Measurements from ENCODE around the gene SQSTM1. TPM values are rescaled to one million over a fixed set of nuclear protein-coding genes. Genes with fewer than 3 reads are reported as not detected.

Gene SQSTM1
- total RNA-seq, 2 experiments from 2014 or later, result 70.6 to 87.6 TPM

DNA sequence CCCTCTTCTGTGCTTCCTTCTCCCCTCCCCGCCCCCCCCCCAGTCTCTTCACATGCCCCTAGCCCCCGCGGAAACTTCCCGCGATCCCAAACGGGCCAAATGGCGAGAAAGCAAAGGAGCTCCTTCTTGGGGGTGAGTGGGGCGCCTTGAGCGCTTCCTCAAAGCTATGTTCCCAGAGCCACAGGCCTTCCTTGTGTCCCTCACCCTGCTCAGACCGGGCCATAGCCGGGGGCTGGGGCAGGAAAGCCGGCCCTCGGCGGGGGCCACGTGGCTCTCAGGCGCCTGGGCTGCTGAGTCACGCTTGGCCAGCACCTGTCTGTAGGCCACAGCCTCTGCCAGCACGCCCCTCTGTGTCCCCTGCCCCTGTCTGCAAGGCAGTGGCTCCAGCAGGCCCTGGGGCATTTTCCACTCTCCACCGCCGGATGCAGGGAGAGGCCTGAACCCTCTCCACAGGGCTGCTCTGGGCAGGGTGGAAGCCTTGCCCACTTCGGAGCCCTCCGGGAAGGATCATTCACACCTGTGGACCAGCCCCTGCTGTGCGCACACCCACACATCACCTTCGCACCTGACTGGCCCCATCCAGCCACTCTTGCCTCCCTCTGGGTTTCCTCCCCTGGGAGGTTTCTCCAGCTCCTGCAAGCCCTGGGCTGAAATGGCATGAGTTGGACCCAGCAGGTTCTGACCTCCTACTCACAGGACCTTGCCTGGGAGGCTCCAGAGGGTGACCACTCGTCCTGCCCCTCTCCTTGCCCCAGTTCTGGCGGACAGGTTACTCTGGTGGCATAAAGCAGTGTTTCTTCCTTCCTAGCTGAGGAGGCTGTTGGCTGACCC lies 1.2 kb upstream of the SQSTM1 start:
- H3K27ac Mint-ChIP-seq, result peak overlapping the region; percentile 76
- intact Hi-C loops (cut with DNase I, micrococcal nuclease), result loop anchor here (1.0 to 5.0 kb wide), 9 partner anchors 8 to 675 kb away; partner anchors contain the start of genes CANX (in 1 of the 2), CNOT6 (in 1 of the 2), HNRNPH1 (in 1 of the 2) and MAML1 (in 1 of the 2)
- POLR2A ChIA-PET, result interaction anchor here (0.9 to 1.2 kb wide), 3 partner anchors 11 to 86 kb away, joined by 3 to 4 read pairs (median 4); no protein-coding TSS in a partner anchor
- CTCF ChIA-PET, result interaction anchor here (1.0 to 2.2 kb wide), 4 partner anchors 8 to 19 kb away, joined by 3 to 10 read pairs (median 5); no protein-coding TSS in a partner anchor
- H3K36me3 Mint-ChIP-seq (ENCODE audit: low read depth), result peaks cover 25% of the 10 kb centered on the region
- ATAC-seq, result peak; percentile 11
- H3K27me3 Mint-ChIP-seq, result peaks cover 2% of the 10 kb centered on the region
- peak overlapping the region; percentile 67 for H3K4me3 Mint-ChIP-seq
- DNase-seq, result peak; percentile 65
- H3K9me3 Mint-ChIP-seq (ENCODE audit: low read depth), result no peaks in the 10 kb centered on the region
- peaks cover 37% of the 10 kb centered on the region for H3K4me1 Mint-ChIP-seq

DNA sequence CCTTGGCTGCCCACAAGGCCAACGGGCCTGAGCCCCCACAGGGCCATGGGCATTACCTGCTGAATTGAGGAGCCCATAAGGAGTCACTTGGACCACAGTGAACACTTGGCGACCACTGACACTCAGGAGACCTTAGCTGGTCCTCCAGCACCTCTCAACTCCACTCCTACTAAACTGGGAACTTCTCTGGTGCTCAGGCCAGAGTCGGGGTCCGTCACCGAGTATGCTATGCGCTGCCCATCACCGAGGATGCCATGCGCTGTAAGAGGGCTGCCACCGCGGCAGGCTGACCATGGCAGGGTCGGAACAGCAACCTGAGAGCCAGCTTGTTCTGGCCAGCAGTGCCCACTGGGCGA lies 600 bp upstream of the SQSTM1 start:
- CTCF ChIA-PET, result interaction anchor here (1.0 to 2.2 kb wide), 3 partner anchors 9 to 19 kb away, joined by 4 to 10 read pairs (median 6); no protein-coding TSS in a partner anchor
- Mint-ChIP-seq H3K4me3 (peak overlapping the region; percentile 67), H3K4me1 (peaks cover 37% of the 10 kb centered on the region), H3K27me3 (peaks cover 2% of the 10 kb centered on the region), H3K36me3 (ENCODE audit: low read depth) (peaks cover 26% of the 10 kb centered on the region), H3K27ac (peak overlapping the region; percentile 76), H3K9me3 (ENCODE audit: low read depth) (no peaks in the 10 kb centered on the region)
- ATAC-seq (no peak), DNase-seq (no peak)
- intact Hi-C loops (cut with DNase I, micrococcal nuclease), result loop anchor here (1.0 to 5.0 kb wide), 8 partner anchors 9 to 675 kb away; partner anchors contain the start of genes CNOT6 (in 1 of the 2), HNRNPH1 (in 1 of the 2), MAML1 (in 1 of the 2) and MGAT4B (in 1 of the 2)
- POLR2A ChIA-PET, result interaction anchor here (0.7 to 1.2 kb wide), 4 partner anchors 10 to 87 kb away, joined by 3 to 4 read pairs (median 4); no protein-coding TSS in a partner anchor

DNA sequence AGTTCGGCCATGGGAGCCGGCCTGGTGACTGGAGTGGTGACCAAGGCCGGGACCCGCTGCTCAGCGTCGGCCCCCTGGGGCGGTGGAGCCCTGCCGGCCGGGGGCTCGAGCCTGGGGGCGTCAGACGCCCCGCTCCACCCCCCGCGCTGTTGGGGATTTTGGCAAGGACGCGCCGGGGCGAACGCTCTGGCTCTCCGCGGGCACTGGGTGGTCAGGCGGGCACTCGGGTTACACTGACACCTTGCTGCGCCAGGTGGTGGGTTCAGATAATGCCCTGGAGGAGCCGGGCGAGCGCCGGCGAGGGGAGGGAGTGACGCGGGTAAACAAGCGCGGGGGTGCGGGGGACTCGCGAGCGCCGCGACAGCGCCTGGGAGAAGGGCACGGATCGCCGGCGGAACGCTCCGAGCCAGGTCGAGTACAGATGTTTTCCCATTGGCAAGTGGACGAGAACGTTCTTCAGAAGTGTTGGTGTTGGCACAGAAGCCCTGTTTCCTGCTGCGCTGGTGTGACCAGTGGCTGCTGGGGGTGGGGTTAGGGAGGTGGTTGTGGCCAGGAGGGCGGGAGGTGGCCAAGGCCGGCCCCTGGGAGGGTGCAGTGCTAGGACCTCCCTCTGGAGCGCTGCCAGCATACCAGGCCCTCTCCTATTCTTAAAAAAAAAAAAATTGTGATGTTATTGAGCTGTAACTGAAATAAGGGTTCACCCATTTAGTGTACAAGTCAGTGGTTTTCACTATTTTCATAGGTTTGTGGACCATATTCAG lies 773 bp downstream of the SQSTM1 start:
- H3K36me3 Mint-ChIP-seq (ENCODE audit: low read depth), result peaks cover 28% of the 10 kb centered on the region
- intact Hi-C loops (cut with DNase I, micrococcal nuclease), result loop anchor here (1.0 to 5.0 kb wide), 6 partner anchors 10 to 673 kb away; partner anchors contain the start of genes HNRNPH1 (in 2 of the 2), MRNIP (in 2 of the 2) and CNOT6 (in 1 of the 2)
- no peaks in the 10 kb centered on the region for H3K9me3 Mint-ChIP-seq (ENCODE audit: low read depth)
- DNase-seq (peak; percentile 92), ATAC-seq (peak; percentile 71)
- H3K27me3 Mint-ChIP-seq, result peaks cover 2% of the 10 kb centered on the region
- peak overlapping the region; percentile 90 for H3K27ac Mint-ChIP-seq
- H3K4me3 Mint-ChIP-seq, result peak overlapping the region; percentile 92
- peaks cover 37% of the 10 kb centered on the region for H3K4me1 Mint-ChIP-seq
- CTCF ChIA-PET, result interaction anchor here (0.8 to 1.8 kb wide), 3 partner anchors 10 to 58 kb away, joined by 3 to 7 read pairs (median 4); no protein-coding TSS in a partner anchor
- POLR2A ChIA-PET, result interaction anchor here (0.5 to 0.7 kb wide), 2 partner anchors 56 to 126 kb away, joined by 3 to 4 read pairs; no protein-coding TSS in a partner anchor

DNA sequence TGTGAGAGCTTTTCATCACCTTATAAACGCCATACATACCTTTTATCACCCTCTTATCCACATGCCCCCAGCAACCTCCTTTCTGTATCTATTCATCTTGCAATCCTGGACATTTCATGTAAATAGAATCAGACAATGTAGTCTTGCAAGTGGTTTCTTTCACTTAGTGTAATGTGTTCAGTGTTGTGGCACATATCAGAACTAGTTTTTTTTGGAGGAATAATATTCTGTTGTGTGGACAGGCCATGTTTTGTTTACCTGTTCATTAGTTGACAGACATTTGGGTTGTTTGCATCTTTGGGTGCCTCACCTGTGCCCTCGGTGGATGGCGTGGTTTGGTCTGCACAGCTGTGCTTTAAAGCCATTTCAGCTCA lies 1.3 kb downstream of the SQSTM1 start:
- ChIA-PET POLR2A (interaction anchor here (0.5 to 0.7 kb wide), 2 partner anchors 56 to 127 kb away, joined by 3 to 4 read pairs; no protein-coding TSS in a partner anchor), CTCF (interaction anchor here (0.8 to 1.8 kb wide), 3 partner anchors 11 to 59 kb away, joined by 3 to 7 read pairs (median 4); no protein-coding TSS in a partner anchor)
- Mint-ChIP-seq H3K4me3 (peak overlapping the region; percentile 92), H3K36me3 (ENCODE audit: low read depth) (peaks cover 33% of the 10 kb centered on the region), H3K4me1 (peaks cover 41% of the 10 kb centered on the region), H3K27me3 (peaks cover 2% of the 10 kb centered on the region), H3K9me3 (ENCODE audit: low read depth) (no peaks in the 10 kb centered on the region), H3K27ac (peak overlapping the region; percentile 31)
- DNase-seq (no peak), ATAC-seq (no peak)
- intact Hi-C loops (cut with DNase I, micrococcal nuclease), result loop anchor here in 1 of 2 experiments (5.0 kb wide), 1 partner anchor 200 kb away; the partner anchor contains the start of gene HNRNPH1

DNA sequence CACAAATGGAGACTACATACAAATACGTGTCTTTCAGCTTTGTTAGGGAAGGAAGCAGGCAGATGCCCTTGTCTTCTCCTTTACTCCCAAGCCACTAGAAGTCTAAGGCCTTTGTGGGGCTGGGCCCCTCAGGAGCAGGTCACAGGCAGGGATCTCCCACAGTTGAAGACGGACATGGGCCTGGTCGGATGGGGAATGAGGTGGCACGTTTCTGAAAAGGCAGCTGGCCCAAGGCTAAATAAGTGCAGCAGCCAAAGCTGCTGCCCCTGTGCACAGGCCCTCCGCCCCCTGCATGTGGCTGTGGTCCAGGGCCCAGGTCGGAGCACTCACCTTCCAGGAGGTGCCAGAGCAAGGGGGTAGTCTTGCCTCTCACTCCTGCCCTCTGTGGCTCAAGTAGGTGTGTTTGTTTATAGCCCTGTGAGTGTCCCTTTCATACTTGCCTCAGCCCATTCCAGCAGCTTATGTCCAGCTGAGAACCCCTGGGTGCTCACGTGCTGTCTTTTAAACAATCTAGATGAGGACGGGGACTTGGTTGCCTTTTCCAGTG lies 1.8 kb downstream of the SQSTM1 start:
- POLR2A ChIA-PET, result interaction anchor here (0.5 to 0.7 kb wide), 2 partner anchors 57 to 127 kb away, joined by 3 to 4 read pairs; no protein-coding TSS in a partner anchor
- Mint-ChIP-seq H3K4me3 (peak overlapping the region; percentile 92), H3K27me3 (peaks cover 2% of the 10 kb centered on the region), H3K9me3 (ENCODE audit: low read depth) (no peaks in the 10 kb centered on the region), H3K4me1 (peaks cover 45% of the 10 kb centered on the region), H3K36me3 (ENCODE audit: low read depth) (peaks cover 34% of the 10 kb centered on the region), H3K27ac (peak overlapping the region; percentile 31)
- CTCF ChIA-PET, result interaction anchor here (0.6 to 1.8 kb wide), 4 partner anchors 11 to 329 kb away, joined by 3 to 7 read pairs (median 4); no protein-coding TSS in a partner anchor
- no peak for DNase-seq
- no peak for ATAC-seq
- intact Hi-C loops (cut with DNase I, micrococcal nuclease), result loop anchor here in 1 of 2 experiments (5.0 kb wide), 1 partner anchor 200 kb away; the partner anchor contains the start of gene HNRNPH1

DNA sequence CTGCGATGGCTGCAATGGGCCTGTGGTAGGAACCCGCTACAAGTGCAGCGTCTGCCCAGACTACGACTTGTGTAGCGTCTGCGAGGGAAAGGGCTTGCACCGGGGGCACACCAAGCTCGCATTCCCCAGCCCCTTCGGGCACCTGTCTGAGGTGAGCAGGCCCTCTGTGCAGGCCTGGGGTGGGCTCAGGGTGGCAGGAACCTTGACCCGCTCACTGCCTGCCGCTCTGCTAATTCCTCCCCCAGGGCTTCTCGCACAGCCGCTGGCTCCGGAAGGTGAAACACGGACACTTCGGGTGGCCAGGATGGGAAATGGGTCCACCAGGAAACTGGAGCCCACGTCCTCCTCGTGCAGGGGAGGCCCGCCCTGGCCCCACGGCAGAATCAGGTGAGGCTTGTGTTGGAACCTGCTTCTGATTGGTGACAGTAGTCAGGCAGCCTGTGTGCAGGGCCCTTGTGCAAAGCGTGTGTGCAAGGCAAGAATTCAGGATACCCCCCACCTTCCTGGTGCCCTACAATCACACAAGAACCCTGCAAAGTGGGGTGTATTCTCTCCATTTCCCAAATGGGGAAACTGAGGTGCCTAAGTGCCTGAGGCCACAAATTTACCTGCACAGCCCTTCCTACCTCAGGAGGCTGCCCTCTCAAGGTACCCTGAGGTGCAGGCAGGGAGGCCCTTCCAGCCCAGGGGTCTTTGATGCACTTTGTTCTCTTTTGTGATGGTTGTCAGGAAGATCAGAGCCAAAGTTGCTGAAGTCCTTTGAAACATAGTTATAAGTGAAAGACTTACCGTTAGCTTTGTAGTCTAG lies 3.4 kb downstream of the SQSTM1 start:
- peaks cover 46% of the 10 kb centered on the region for H3K36me3 Mint-ChIP-seq (ENCODE audit: low read depth)
- no peak overlapping the region for H3K27ac Mint-ChIP-seq
- ATAC-seq, result no peak
- ChIA-PET CTCF (interaction anchor here (1.3 kb wide), 1 partner anchor 22 kb away, joined by 3 read pairs; no protein-coding TSS in a partner anchor), POLR2A (no interaction called here)
- peaks cover 43% of the 10 kb centered on the region for H3K4me1 Mint-ChIP-seq
- H3K9me3 Mint-ChIP-seq (ENCODE audit: low read depth), result no peaks in the 10 kb centered on the region
- H3K27me3 Mint-ChIP-seq, result no peaks in the 10 kb centered on the region
- no peak overlapping the region for H3K4me3 Mint-ChIP-seq
- DNase-seq, result no peak
- intact Hi-C loops (cut with DNase I, micrococcal nuclease), result loop anchor here in 1 of 2 experiments (5.0 kb wide), 1 partner anchor 202 kb away; the partner anchor contains the start of gene HNRNPH1

DNA sequence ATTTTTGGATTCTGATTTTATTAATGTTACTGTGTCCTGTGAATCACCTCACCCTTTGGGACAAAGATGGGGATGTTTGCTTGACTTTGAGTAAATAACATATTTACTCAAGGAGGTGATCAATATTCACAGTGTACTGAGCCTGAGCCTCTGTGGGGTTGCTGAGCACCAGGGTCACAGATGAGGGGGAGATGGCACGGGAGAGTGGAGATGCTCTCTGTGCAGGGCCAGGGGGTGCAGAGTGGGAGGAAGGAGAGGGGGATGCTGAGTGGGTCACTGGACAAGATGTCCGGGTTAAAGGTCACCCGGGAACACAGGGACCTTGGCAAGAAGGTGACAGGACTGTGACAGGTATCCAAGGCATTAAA lies 4.0 kb downstream of the SQSTM1 start:
- POLR2A ChIA-PET, result no interaction called here
- intact Hi-C loops (cut with DNase I, micrococcal nuclease), result loop anchor here in 1 of 2 experiments (5.0 kb wide), 1 partner anchor 202 kb away; the partner anchor contains the start of gene HNRNPH1
- H3K4me3 Mint-ChIP-seq, result no peak overlapping the region
- H3K36me3 Mint-ChIP-seq (ENCODE audit: low read depth), result peaks cover 52% of the 10 kb centered on the region
- no peaks in the 10 kb centered on the region for H3K9me3 Mint-ChIP-seq (ENCODE audit: low read depth)
- DNase-seq, result no peak
- peaks cover 39% of the 10 kb centered on the region for H3K4me1 Mint-ChIP-seq
- no peaks in the 10 kb centered on the region for H3K27me3 Mint-ChIP-seq
- CTCF ChIA-PET, result interaction anchor here (1.3 kb wide), 1 partner anchor 23 kb away, joined by 3 read pairs; no protein-coding TSS in a partner anchor
- no peak overlapping the region for H3K27ac Mint-ChIP-seq
- ATAC-seq, result no peak

DNA sequence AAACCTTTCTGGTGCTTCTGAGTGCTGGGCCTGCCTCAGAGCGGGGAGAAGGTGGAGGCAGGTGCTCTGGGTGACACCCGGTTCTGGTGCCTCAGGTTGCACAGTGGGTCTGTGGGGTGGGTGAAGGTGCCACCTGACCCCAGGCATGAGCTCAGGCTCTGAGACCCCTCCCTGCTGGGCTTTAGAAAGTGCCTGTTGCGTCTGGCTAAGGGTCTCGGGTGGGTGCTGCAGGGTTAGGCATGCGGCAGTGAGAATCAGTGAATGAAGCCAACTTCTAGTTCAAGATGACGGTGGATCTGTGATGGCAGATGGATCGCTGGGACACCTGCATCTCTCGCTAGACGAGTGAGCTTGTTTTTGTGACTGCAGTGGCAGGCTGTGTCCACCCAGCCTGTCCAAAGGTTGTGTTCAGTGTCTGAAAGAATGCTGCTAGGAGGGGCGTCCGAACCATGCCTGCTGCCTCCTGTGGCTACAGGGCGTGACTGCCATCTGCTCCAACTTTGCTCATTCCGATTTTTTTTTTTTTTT lies 5.0 kb downstream of the SQSTM1 start:
- POLR2A ChIA-PET, result interaction anchor here (0.5 to 0.6 kb wide), 2 partner anchors 52 to 202 kb away, joined by 3 to 9 read pairs; partner anchors contain the start of gene HNRNPH1
- Mint-ChIP-seq H3K9me3 (ENCODE audit: low read depth) (no peaks in the 10 kb centered on the region), H3K36me3 (ENCODE audit: low read depth) (peaks cover 59% of the 10 kb centered on the region), H3K4me3 (no peak overlapping the region), H3K27me3 (no peaks in the 10 kb centered on the region), H3K4me1 (peaks cover 34% of the 10 kb centered on the region), H3K27ac (no peak overlapping the region)
- intact Hi-C loops (cut with DNase I, micrococcal nuclease), result no loop called here
- DNase-seq, result no peak
- CTCF ChIA-PET, result no interaction called here
- ATAC-seq, result no peak

DNA sequence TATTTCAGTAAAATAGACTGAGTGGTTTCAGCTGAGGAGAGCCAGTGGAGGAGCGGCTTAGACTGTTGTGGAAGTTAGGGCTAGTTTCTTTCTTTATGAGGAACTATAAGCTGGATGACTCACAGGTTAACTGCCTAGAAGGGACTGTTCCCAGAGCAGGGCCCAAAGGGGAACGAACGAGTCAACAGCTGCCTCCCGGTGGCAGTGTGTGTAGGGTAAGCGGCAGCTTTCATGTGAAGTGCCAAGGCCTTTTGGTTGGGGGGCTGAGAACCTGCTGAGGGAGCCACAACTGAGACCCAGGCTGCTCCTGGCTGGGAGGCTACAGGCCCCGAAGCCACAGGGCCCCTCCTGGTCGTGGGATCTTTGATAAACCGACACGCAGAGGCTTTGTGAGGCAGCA lies 7.0 kb downstream of the SQSTM1 start:
- Mint-ChIP-seq H3K4me1 (peaks cover 26% of the 10 kb centered on the region), H3K27me3 (no peaks in the 10 kb centered on the region), H3K36me3 (ENCODE audit: low read depth) (peaks cover 68% of the 10 kb centered on the region), H3K4me3 (no peak overlapping the region), H3K27ac (peak overlapping the region; percentile 90), H3K9me3 (ENCODE audit: low read depth) (no peaks in the 10 kb centered on the region)
- peak; percentile 85 for DNase-seq
- intact Hi-C loops (cut with DNase I, micrococcal nuclease), result no loop called here
- ATAC-seq, result peak; percentile 100
- POLR2A ChIA-PET, result interaction anchor here (1.2 kb wide), 1 partner anchor 9 kb away, joined by 4 read pairs; no protein-coding TSS in a partner anchor
- CTCF ChIA-PET, result interaction anchor here (0.6 to 1.9 kb wide), 6 partner anchors 8 to 64 kb away, joined by 3 to 9 read pairs (median 4); no protein-coding TSS in a partner anchor
